Smooth muscle cell (in vitro differentiated cells): ENCODE data around the gene FOXP2. TPM values are rescaled to one million over a fixed set of nuclear protein-coding genes. Genes with fewer than 3 reads are reported as not detected.

Experiments
- DNase-seq: peaks from one replicate; lab custom pipeline; 2025; ENCODE audit not compliant: unreplicated experiment; lab: John Stamatoyannopoulos, UW
- H2AFZ ChIP-seq: fragments of 200-600 bp; sonication (generic); 2 replicates; pipeline ENCODE4 v1.6.0; 2016; ENCODE audit warnings: antibody characterized with exemption, low read depth, mild to moderate bottlenecking
- H3F3A ChIP-seq: fragments of 200-600 bp; sonication (generic); 2 replicates; pipeline ENCODE4 v1.6.0; 2017; ENCODE audit warnings: antibody characterized with exemption, low read depth
- H3K27ac ChIP-seq: fragments of 200-600 bp; sonication (generic); 2 replicates; pipeline ENCODE4 v1.5.1; 2016; ENCODE audit warnings: low read depth, mild to moderate bottlenecking
- H3K27me3 ChIP-seq: fragments of 200-600 bp; sonication (generic); 2 replicates; pipeline ENCODE4 v1.6.1; 2016; ENCODE audit warnings: low read depth, mild to moderate bottlenecking
- H3K36me3 ChIP-seq: fragments of 200-600 bp; sonication (generic); 2 replicates; pipeline ENCODE4 v1.5.1; 2016; ENCODE audit warnings: low read depth
- H3K4me1 ChIP-seq: fragments of 200-600 bp; sonication (generic); 2 replicates; pipeline ENCODE4 v1.5.1; 2016; ENCODE audit warnings: low read depth
- H3K4me2 ChIP-seq: fragments of 200-600 bp; sonication (generic); 2 replicates; pipeline ENCODE4 v1.6.0; 2016; ENCODE audit warnings: mild to moderate bottlenecking
- H3K4me3 ChIP-seq: fragments of 200-600 bp; sonication (generic); 2 replicates; pipeline ENCODE4 v1.5.1; 2016; ENCODE audit warnings: mild to moderate bottlenecking
- H3K79me2 ChIP-seq: fragments of 200-600 bp; sonication (generic); 2 replicates; pipeline ENCODE4 v1.6.0; 2016; ENCODE audit warnings: low read depth, mild to moderate bottlenecking
- H3K9ac ChIP-seq: fragments of 200-600 bp; sonication (generic); 2 replicates; pipeline ENCODE4 v1.6.0; 2016; ENCODE audit warnings: low read depth
- H3K9me3 ChIP-seq: fragments of 200-600 bp; sonication (generic); replicated peaks from 2 replicates; pipeline ENCODE4 v1.5.1; 2016; ENCODE audit warnings: low read depth
- H4K20me1 ChIP-seq: fragments of 200-600 bp; sonication (generic); 2 replicates; pipeline ENCODE4 v1.6.0; 2016; ENCODE audit warnings: low read depth
- CTCF ChIP-seq: fragments of 200-600 bp; sonication (generic); IDR thresholded peaks from 2 replicates; pipeline ENCODE4 v1.5.1; 2017; ENCODE audit warnings: borderline replicate concordance, mild to moderate bottlenecking, antibody characterized with exemption; ENCODE audit not compliant: insufficient read depth, poor library complexity, severe bottlenecking
- WGBS: methylation state at CpG from one replicate; pipeline ENCODE4 v1.1.7; 2016; ENCODE audit warnings: low lambda C conversion rate; 5-methylcytosine and 5-hydroxymethylcytosine counted together
- polyA plus RNA-seq: library from polyadenylated mRNA; unstranded; fragments of >200 nt; fragmentation: Nextera tagmentation; extraction: Ambion mirVana; gene quantifications from 2 replicates; pipeline ENCODE4 v1.2.1, GENCODE V29; 2016
- total RNA-seq: library from RNA; depleted of rRNA; stranded (reverse); fragments of >200 nt; gene quantifications from 2 replicates; pipeline ENCODE4 v1.2.3, GENCODE V29; 2014

The FOXP2 gene
- total and polyA plus RNA-seq, 2 experiments from 2014 or later, result 0.86 to 1.1 TPM

DNA sequence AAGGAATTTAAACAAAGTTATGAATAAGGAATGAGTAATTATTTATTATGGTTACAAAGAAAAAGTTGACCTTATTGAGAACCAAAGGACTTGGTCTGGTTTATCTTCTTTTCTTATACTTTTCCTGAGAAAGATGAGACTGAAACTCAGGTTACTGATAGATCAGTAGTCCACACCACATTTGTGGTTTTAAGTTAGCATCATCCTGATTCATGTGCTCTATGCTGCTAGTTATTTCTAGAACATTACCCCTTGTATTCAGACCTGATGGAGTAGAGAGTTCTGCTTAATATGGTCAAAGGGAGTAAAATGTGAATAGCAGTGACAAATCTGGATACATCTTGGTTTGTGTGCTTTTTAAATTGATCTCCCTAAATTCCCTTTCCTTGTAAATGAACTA, 63.8 kb downstream of the FOXP2 start:
- Histone ChIP-seq H2AFZ (no peak overlapping the region), H3K4me1 (no peaks in the 10 kb centered on the region), H3K27me3 (no peaks in the 10 kb centered on the region), H3K4me2 (no peak overlapping the region), H3K9ac (no peak overlapping the region), H3K27ac (no peak overlapping the region), H3K9me3 (no peaks in the 10 kb centered on the region), H3K79me2 (no peaks in the 10 kb centered on the region), H3K36me3 (no peaks in the 10 kb centered on the region), H3F3A (no peaks in the 10 kb centered on the region), H4K20me1 (no peaks in the 10 kb centered on the region), H3K4me3 (no peak overlapping the region)
- TF ChIP-seq CTCF, result no peak
- no peak for DNase-seq

DNA sequence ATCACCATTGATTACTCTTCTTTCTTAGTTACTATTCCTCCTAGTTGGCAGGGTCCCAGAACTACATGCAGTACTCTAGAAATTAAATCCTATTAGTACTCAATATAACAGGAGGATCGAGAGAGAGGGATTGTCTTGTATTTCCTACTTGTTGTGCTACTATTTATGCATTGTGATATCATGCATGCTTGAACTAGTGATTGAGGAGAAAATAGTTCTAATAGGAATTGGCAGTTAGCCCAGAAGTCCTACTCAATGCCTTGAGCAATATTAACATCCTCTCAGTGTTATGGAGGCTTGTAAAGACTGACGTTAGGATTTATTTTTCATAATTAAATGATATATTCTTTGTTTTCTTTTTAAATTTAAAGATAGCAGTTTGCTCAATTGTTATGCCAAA, 67.4 kb downstream of the FOXP2 start:
- H3K4me3 ChIP-seq, result no peak overlapping the region
- H3K27ac ChIP-seq, result no peak overlapping the region
- no peaks in the 10 kb centered on the region for H3K9me3 ChIP-seq
- no peak overlapping the region for H3K4me2 ChIP-seq
- 84% methylated on average over 2 of the region's 2 CpGs for WGBS
- no peaks in the 10 kb centered on the region for H3K4me1 ChIP-seq
- no peak for DNase-seq
- H3K27me3 ChIP-seq, result no peaks in the 10 kb centered on the region
- no peaks in the 10 kb centered on the region for H3K36me3 ChIP-seq
- H3K9ac ChIP-seq, result no peak overlapping the region
- no peaks in the 10 kb centered on the region for H4K20me1 ChIP-seq
- no peak for TF ChIP-seq CTCF
- no peaks in the 10 kb centered on the region for H3K79me2 ChIP-seq
- H2AFZ ChIP-seq, result no peak overlapping the region
- no peaks in the 10 kb centered on the region for H3F3A ChIP-seq

DNA sequence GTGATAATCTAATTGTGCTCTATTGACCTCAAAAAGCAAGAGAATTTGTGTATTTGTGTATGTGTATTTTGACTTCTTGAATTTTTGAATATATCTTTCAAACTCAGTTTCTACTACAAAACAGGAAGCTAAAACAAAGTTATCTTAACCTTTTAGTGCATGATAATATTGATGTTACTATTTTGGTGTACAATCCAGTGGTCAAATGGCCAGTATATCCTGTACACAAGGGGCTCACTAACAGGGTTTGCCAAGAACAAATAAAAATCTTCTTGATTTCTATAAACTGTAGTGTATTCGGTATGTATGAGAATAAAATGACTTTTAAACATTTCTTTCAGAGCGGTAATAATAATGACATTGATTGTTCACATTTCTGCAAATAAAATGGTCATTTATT, 69.6 kb downstream of the FOXP2 start:
- H3K4me3 ChIP-seq, result no peak overlapping the region
- H2AFZ ChIP-seq, result no peak overlapping the region
- no peak overlapping the region for H3K4me2 ChIP-seq
- TF ChIP-seq CTCF, result no peak
- H4K20me1 ChIP-seq, result no peaks in the 10 kb centered on the region
- H3K27ac ChIP-seq, result no peak overlapping the region
- H3K27me3 ChIP-seq, result no peaks in the 10 kb centered on the region
- H3K4me1 ChIP-seq, result no peaks in the 10 kb centered on the region
- no peaks in the 10 kb centered on the region for H3F3A ChIP-seq
- DNase-seq, result no peak
- 93% methylated on average over 2 of the region's 2 CpGs for WGBS
- no peak overlapping the region for H3K9ac ChIP-seq
- no peaks in the 10 kb centered on the region for H3K9me3 ChIP-seq
- H3K36me3 ChIP-seq, result no peaks in the 10 kb centered on the region
- no peaks in the 10 kb centered on the region for H3K79me2 ChIP-seq

DNA sequence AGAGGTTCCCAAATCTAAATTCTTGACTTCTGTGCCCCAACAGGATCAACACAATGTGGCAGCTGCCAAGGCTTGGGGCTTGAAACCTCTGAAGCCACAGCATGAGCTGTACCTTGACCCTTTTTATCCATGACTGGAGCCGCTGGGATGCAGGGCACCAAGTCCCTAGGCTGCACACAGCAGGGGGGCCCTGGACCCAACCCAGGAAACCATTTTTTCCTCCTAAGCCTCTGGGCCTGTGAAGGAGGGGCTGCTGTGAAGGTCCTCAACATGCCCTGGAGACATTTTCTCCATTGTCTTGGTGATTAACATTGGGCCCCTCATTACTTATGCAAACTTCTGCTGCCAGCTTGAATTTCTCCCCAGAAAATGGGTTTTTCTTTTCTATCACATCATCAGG, 72.6 kb downstream of the FOXP2 start:
- H3K4me3 ChIP-seq, result no peak overlapping the region
- no peak for TF ChIP-seq CTCF
- no peaks in the 10 kb centered on the region for H3K36me3 ChIP-seq
- H3K4me2 ChIP-seq, result no peak overlapping the region
- no peak overlapping the region for H3K9ac ChIP-seq
- H3K79me2 ChIP-seq, result no peaks in the 10 kb centered on the region
- no peaks in the 10 kb centered on the region for H3K27me3 ChIP-seq
- H3F3A ChIP-seq, result no peaks in the 10 kb centered on the region
- WGBS, result 77% methylated on average over 1 of the region's 1 CpG
- H3K27ac ChIP-seq, result no peak overlapping the region
- no peaks in the 10 kb centered on the region for H4K20me1 ChIP-seq
- H3K4me1 ChIP-seq, result no peaks in the 10 kb centered on the region
- no peak for DNase-seq
- no peak overlapping the region for H2AFZ ChIP-seq
- H3K9me3 ChIP-seq, result no peaks in the 10 kb centered on the region
